GM19035 (cell line): ENCODE measurements around the gene REEP5.
"Not testable (repeated sequence)": the region's sequence is repeated elsewhere in the genome, so short reads cannot be mapped to it uniquely, and the experiment has no call there.

ENCODE experiments used
- ATAC-seq: cut with Tn5 transposase; IDR thresholded peaks from one replicate; pipeline ENCODE4 v1.9.1; 2021; ENCODE audit not compliant: unreplicated experiment

Gene REEP5

DNA sequence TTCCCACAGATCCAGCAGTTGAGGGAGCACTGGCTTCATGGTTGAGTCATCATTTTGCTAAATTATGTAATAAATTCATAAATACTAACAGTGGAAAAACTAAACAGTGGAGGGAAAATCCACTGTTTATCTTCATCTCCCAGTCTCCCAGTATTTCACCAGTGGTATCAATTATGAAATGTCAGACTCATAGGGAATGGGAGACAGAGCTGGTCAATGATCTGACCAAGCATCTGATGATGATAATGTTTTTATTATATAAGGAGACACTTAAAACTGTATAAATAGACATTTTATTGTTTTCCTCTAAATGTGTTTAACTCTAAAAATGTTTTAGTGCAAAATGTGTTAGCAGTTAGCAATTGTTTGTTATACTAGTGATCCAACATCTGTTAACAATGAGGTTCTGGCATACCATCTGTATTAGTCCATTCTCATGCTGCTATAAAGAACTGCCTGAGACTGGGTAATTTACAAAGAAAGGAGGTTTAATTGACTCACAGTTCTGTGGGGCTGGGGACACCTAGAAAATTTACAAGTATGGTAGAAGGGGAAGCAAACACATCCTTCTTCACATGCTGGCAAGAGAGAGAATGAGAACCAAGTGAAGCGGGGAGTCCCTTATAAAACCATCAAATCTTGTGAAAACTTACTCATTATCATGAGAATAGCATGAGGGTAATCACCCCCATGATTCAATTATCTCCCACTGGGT is 11.8 kb upstream of the REEP5 start:
- ATAC-seq = no peak

DNA sequence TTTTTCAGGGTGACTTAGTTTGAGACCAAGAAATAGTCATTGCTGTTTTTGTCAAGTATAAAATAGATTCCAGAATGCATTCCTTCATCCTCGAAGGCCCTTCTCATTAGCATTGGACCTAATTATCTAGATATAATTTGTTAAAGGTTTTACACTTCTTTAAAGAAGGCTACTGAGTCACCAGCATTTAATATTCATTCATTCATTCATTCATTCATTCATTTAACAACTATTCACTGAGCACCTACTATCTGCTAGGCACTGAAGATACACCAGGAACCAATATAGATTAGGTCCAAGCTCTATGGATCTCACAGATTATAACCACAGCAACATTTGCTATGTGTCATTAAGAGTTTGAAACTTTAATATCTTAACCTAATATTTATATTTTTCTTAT is 11.1 kb upstream of the REEP5 start:
- ATAC-seq = no peak

DNA sequence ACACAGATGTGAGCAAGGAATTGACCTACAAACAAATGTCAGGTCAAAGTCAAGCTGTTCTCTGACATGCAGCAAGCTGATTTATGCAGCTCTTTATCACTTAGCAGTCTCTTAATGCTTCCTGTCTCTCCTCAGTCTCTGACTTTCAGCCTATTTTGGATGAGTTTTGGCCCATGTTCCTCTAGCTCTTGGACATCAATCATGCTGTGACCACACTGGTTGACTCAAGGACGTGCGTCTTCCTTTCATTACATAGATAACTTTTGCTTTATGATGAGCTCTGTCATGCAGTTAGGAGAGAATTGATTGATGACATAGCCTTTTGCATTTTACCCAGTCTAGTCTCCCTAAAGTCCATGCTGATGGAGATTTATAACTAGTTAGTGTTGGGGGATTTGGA is 9.4 kb upstream of the REEP5 start:
- ATAC-seq = no peak

DNA sequence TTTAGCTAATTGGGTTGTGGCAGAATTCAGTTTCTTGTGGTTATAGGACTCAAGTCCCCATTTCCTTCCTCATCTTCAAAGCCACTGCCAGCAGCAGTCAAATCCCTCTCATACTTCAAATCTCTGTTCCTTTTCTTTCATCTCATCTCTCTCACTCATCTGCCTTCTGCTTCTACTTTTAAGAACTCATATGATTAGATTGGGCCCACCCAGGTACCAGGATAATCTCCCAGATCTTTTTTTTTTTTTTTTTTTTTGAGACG is 8.0 kb upstream of the REEP5 start:
- peak; percentile 50 for ATAC-seq

DNA sequence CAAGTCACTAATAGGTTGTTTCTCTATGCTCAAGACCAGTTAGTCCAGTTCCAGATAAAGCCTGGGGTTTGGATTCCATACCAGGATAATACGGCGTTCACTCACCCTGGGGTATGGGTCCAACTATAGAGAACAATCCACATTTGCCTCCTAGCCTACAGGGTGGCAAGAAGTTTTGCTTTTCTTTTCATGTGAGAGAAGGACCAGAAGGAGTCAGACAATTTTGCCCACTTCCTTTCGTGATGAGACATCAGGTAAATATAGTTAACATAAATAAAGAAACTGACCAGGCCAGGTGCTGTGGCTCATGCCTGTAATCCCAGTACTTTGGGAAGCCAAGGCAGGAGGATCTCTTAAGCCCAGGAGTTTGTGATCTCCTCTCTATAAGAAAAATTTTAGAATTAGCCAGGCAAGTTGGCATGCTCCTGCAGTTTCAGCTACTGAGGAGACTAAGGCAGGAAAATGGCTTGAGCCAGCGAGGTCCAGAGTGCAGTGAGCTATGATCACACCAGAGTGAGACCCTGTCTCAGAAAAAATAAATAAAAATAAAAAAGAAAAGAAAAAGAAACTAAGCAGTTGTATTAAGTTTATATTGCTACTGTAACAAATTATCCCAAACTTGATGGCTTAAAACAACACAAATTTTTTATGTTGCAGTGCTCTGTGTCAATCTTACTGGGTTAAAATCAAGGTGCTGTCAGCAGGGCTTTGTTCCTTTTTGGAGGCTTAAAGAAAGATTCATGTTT is 7.5 kb upstream of the REEP5 start:
- peak; percentile 69 for ATAC-seq

DNA sequence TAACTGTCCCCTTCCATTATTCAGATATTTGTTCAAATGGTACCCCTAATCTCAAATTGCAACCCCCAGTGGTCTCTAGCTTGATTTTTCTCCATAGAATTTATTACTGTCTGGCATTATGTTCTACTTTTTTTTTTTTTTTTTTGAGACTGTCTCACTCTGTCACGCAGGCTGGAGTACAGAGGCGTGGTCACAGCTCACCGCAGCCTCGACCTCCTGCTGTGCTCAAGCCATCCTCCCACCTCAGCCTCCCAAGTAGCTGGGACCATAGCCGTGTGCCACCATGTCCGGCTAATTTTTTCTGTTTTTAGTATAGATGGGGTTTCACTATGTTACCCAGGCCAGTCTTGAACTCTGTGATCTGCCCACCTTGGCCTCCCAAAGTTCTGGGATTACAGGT is 2.0 kb upstream of the REEP5 start:
- ATAC-seq = no peak

DNA sequence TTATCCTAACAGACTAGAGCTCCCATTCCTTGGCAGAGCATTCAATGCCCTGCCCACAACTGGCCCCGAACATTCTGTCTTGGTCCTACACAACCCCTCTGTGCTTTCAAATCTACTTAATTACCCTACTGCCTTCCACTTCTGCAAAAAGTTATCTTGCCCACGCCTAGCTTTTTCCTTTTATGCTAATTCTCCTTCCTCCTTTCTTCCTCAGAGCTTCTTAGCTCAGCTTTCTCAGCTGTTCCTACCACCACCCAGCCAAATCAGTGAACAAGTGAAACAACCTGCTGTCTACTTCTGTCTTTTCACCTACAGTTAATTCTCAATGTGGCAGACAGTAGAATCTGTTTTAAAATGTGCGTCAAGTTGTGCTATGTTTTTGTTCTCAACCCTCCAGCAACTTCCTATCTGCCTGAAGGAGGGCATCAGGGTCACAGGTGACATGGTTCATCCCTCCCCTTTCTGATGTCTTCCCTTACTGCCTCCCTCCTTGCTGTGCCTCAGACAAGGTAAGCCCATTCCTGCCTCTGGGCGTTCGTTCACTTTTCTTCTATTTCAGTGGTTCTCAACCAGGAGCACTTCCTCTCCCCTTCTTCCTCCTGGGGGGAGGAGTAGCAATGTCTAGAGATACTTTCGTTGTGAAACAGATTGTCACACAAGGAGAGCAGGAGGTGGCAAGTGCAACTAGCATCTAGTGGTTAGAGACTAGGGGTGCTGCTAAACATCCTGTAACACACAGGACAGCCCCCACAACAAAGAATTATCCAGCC is 1.3 kb upstream of the REEP5 start:
- ATAC-seq = peak; percentile 30

DNA sequence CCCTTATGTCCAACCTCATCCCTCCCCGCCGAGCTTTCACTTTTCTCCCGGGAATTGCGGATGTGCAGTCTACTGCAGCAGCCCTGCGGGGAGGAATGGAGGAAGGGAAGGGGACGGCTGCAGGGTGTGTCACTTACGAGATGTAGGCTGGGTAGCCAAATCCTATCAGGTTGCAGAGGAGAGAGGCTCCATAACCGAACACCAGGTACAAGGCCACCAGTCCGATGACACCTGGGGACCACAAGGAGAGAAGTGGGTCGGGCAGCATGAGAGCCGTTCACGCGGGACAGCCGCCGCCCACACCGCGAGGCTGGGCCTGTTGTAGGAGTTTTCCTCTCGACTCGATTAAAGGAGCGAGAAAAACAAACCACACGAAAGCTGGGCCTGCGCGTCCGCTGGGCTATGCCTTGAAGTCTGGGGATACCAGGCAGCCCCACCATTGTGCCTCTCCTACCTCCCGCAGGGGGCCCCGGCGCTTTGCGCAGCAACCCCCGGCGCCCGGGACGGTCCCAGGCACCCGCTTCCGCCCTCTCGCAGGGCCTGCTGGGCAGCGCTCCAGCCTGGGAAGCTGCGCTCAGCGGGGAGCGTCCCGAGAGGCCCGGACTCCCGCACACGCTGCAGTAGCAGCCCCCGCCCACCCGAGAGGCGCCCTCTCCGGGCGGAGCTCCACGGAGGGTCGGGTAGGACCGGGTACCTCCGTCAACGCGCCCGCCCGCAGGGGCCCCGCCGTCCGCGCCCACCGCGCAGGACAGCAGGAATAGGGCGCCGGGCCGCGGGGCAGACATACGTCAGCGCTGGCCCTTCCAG is 798 bp downstream of the REEP5 start:
- peak; percentile 37 for ATAC-seq

DNA sequence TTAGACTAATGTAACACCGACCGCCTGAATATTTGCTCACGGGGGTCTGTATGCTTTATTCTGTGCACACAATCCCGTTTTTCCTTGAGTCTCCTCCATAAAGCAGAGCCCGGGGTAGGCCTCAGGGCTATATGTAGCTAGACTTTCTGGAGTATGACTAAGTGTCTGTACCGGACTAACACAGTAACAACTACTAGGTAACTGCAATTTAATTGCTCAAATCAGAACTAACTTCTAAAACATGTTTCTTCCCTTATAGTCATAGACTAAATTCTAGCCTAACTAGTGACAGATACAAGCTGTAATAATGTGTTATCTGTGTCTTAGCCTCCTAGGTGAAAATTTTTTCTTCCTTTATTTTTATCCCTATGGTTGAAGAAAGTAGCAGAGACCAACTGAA is 2.1 kb downstream of the REEP5 start:
- ATAC-seq = no peak

DNA sequence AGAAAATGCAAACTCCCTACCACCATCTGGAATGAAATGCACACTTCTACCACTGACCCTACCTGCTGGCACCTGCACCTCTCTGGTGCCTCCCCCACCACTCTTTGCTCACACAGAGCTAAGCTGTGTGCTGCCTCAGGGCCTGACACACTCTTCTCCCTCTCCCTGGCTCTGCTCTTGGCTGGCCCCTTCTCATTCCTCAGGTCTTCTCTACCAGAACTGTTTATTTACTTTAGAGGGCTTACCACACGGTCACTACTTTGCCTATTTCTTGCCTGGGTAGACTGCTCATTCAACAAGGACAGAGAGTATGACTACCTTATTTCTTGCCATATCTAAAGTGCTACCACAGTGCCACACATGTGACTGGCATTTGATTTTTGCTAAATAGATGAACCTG is 3.3 kb downstream of the REEP5 start:
- ATAC-seq = no peak

DNA sequence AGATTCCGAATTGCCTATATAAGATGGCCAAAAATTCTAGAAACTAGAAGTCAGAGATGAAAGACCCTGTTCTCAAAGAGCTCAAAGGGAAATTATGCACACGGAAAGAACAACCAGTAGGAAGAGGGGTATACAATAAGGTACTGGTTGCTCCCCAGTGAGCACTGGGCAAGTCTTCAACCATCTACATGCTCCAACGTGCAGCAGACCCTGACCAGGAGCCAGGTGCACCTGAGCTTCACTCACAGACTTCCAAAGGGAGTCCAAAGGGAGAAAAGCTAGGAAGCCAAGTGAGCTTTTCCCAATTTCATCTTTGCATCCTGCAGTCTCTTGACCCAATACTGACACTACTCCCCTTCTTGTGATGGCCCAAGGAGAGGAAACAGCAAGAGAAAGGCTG is 3.9 kb downstream of the REEP5 start:
- no peak for ATAC-seq

DNA sequence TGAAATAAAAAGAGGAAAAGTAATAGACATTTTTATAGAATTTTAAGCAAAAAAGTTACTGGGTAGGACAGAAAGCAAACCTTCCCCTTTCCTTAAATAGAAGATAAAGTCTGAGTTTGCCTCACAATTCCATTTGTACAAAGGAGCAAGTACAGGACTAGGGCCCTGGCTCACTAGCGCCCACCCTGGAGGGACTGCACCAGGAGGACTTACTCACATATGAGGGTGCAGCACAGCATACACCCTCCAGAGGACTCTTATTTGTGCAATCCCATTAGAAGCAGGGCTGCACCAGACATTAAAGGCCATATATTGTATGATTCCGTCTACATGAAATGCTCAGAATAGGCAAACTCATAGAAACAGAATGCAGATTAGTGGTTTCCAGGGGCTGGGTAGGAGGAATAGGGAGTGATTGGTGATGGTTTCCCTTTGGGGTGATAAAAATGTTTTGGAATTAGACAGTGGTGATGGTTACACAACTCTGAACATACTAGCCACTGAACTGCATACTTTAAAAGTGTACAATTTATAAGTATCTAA is 4.5 kb downstream of the REEP5 start:
- ATAC-seq = no peak

DNA sequence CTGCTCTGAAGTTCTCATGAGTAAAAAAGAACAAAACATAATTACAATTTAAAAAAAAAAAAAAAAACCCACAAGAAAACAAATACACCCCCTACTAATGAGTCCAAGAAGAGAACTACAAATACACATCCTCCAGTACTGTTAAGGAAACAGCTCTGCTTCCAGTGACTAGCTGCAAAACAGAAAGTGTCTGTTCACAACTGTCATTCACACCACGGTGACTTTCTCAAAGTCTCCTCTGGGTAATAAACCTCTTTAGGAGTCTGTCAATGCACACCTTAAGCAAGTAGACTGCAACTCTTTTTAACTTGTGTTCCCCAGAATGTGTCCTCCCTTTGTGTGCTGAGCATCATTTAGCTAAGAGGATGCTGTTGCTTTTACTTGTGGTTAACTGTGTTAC is 6.2 kb downstream of the REEP5 start:
- ATAC-seq = peak; percentile 59

DNA sequence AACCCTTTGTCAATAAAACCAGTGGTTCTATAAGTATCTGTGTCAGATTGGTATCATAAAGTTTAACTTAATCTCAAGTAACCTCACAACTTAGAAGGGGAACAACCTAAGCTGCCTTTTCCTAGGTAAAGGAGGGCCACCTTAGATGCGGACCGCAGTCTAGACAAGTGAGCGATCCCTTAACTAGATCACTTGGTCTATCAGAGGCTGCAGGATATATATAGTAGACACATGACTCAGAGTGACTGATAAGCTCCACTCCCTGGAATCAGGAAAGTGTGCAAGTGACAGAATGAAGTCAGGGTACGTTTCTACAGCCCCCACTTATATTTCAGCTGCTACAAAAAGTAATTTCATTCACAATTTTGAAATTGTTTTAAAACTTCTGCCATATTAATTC is 7.4 kb downstream of the REEP5 start:
- no peak for ATAC-seq

DNA sequence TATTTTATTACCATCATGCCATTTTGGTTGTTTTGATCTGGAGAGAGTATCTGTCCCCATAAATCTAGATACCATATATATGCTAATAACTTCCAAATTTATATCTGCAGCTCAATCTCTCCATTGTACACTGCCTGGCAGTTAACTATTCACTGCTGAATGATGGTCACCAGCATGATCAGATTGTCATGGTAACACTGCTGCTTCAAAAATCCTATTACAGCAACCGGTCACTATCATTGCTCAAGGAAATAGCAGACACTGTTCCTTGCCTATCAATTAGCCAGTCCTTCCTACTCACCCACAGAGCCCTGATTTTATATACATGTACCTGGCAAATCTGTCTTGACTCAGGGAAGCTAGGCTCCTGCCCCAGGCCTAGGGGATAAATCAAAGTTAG is 11.5 kb downstream of the REEP5 start:
- ATAC-seq = no peak

DNA sequence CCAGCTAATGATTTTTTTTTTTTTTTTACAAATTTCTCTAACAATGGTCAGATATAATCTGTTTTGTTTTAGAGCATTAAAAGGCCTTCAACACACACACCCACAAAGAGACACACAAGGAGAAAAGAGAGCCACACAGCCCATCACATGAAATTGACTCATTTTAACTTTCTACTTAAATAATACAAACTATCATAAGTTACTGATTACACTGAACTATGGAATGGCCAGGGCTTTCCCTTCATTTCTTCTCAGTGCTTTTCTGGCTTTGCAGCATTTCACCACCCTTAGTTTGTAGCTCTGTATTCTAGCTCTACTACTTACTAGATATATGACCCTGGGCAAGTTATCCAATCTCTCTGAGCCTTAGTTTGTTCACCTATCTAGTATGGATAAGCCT is 13.2 kb downstream of the REEP5 start:
- ATAC-seq = no peak

DNA sequence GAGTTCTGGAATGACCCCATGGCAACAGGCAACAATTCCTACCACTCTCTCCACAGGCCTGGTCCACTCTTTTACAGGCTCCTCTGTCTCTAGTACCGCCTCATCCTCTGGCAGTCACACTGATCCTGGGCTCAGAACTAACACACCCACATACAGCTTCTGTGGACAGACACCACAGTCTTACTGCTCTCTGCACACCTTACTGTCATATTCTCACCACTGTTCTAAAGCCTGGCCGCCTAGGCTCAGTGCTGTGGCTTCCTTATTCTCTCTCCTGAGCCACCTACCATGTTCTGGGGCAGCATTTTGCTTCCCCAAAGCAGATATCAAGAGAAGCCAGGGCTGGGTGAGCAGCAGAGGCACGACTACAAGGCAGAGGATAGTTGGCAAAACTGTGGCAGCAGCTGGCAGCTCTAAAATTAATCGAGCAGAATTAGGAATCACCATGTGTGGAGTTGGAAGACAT is 14.8 kb downstream of the REEP5 start:
- no peak for ATAC-seq

DNA sequence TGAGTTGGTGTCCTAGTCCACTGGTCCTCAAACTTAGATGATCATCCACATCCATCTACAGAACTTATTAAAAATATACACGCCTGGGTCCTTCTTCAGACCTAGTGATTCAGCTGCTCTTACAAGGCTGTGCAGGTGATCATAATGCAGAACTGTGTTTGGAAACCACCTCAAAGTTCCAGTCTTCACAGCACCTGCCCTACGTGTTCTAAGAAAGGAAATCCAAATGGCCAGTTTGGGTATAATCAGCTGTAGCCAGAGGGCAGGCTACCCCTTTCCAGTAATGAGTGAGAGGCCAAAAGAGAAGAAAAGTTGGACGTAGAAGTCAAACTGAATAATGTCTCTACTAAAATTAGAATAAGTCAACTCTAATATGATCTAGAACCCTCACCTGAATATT is 15.4 kb downstream of the REEP5 start:
- ATAC-seq = no peak

DNA sequence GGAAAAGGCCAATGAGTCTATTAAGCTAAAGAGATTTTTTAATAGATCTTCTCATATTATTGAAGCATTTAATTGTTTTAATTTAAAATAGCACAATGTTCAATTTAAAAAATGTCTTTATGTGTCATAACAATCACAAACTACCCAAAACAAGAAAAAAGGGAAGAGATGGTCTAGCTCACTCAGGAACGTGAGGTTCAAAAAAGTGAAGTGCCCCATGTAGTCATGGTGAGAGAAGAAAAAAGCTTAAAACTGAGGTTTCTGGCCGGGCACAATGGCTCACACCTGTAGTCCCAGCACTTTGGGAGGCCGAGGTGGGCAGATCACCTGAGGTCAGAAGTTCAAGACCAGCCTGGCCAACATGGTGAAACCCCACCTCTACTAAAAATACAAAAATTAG is 17.0 kb downstream of the REEP5 start:
- ATAC-seq = not testable (repeated sequence)

DNA sequence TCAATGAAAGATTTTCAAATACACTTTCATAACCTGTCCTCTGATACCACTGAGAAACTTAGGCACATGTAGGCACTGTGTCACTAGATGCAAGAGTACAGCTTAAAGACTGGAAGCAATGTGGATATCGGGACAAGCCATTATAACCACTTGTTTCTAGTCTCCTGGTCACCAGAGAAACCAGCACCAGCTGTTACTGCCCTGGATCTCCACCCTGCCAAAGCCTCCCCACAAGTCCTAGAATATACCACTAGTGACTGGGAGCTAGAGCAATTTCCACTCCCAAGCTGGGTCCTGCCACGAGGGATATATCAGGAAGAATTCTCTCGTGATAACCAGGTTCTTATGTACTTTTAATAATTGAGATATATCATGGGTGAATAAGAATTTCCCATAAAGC is 19.5 kb downstream of the REEP5 start:
- ATAC-seq = no peak

DNA sequence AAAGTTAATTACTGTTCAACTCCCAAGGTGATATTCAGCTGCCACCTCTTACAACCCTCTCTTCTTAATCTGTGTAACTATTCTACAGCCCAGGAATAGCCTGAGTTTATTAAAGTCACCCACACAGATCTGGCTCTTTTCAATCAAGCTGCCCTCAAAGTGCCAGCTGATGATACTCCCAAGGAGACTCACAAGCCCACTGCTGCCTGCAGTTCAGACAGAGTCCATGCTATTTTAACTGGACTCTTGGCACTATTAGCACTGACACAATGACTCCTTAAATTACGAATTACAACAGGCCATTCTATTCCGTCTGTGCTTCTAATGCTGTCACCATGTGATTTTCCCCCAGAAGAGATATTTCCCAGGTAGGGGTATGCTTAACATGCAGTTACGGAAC is 26.3 kb downstream of the REEP5 start:
- no peak for ATAC-seq
